GM21526 (cell line): ENCODE results near the gene TMEM116.

ENCODE experiments used
- ATAC-seq: cut with Tn5 transposase; IDR thresholded peaks from one replicate; pipeline ENCODE4 v1.9.1; 2021; ENCODE audit warnings: moderate library complexity; ENCODE audit not compliant: unreplicated experiment, low FRiP score

Gene TMEM116

DNA sequence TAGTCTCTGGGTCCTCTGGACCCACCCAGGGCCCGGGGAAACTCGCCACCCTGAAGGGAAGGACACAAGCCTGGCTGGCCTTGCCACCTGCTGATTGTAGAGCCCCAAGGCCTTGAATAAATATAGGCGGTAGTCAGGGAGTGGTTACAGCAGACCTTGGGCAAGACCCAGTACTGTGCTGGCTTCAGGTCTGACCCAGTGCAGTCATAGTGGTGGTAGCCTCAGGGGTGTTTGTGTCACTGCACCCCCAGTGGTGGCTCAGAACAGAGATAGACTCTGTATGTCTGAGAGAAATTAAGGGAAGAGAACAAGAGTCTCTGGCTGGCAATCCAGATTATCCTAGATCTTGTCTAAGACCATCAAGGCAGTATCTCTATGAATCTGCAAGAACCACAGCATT, 107.5 kb downstream of the TMEM116 start:
- no peak for ATAC-seq

DNA sequence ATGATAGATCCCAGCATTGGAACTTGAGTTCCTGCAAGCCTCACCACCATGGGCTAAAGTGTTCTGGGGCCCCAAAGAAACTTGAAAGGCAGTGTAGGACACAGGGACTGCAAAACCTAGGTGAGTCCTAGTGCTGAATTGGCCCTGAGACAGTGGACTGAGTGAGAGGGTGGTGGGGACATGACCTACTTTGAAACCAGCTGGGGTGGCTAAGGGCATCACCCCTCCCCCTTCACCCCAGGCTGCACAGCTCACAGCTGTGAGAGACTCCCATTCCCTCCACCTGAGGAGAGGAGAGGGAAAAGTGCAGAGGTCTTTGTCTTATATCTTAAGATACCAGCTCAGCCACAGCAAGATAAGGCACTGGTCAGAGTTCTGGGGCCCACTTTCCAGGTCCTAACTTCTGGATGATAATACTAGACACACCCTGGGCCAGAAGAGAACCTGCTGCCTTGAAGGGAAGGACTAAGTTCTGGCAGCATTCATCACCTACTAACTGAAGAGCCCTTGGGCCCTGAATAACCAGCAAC, 108.5 kb downstream of the TMEM116 start:
- ATAC-seq: no peak

DNA sequence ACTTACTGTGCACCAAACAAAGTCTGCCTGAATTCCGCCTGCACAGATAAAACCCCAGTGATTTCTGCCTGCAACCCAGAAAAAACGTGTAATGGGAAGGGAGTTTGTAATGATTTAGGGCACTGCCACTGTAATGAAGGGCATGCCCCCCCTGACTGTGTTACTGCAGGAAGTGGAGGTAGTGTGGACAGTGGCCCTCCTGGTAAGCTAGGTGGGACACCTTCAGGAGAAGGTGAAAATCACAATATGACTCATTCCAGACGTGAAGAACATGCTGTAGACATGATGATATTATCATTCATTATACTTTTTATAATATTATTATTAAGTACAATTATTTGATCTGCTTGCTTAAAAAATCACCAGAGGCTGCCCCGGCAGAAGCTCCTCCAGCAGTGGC, 111.8 kb downstream of the TMEM116 start:
- no peak for ATAC-seq

DNA sequence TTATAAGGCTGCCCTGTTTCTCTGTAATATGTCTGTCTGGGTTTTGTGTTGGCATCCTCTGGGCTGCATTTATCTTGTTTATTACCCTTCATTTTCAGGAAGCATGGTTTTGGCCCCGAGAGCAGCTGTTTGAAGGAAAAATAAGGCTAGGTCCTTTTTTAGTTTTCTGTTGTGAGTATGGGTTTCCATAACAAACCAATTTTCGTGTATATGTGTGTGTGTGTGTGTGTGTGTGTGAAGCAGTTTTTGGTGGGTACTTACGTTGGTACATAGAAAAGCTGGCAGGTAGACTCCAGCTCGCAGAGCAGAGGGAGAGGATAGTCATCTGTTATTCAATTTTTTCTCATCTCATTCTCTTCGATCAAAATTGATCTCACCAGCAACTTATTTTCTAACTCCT, 118.4 kb downstream of the TMEM116 start:
- ATAC-seq: no peak

DNA sequence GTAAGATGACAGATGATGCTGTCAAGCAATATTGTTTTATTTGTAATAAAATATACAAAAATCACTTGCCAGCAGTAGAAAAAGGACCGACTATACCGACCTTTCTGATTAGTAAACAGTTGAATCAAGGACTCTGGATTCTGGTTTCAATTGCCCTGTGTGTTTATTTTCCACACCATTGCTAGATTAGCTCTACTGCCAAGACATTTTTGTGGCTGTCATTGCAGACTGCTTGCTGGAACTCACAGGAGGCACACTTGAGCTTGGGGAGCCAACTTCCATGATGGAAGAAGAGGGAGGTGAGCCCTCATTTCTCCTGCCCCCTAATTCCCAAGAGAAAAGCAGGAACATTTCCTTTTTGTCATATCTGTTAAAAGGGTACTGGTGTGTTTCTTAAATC, 119.7 kb downstream of the TMEM116 start:
- no peak for ATAC-seq

DNA sequence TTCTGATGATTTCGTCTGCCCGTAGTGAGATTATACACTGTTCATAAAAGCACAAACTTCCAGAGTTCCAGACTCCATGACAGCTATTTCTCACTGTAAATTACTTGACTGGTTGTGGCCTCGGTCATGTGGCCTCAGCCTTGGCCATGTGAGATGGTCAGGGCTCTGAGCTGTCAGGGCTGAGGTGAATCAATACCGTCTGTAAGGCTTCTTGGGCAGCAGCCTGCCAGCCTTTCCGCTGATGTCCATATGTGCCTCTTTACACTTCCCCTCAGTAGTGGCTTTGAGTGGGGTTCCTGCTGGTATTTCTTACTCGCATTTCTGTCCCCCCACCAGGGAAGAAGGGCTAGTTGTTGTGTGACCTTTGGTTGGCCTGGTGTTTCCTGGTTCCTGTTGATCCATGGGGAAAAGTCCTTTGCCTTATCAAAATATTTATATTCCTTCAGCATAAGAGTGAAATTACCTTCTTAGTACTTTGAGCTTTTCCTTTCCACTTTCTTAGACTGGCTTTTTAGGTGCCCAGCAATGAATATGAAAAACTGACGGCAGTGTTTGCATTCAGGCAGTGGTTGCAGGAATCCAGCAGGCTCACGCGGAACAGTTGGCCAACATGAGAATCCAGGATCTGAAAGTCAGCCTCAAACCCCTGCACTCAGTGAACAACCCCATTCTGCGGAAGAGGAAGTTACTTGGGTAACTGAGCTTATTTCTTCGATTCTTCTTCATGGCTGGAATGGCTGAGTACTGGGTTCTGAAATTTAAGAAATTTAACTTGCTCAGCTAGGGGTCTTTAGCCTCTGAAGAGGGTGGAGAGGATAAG, 124.8 kb downstream of the TMEM116 start:
- ATAC-seq: no peak

DNA sequence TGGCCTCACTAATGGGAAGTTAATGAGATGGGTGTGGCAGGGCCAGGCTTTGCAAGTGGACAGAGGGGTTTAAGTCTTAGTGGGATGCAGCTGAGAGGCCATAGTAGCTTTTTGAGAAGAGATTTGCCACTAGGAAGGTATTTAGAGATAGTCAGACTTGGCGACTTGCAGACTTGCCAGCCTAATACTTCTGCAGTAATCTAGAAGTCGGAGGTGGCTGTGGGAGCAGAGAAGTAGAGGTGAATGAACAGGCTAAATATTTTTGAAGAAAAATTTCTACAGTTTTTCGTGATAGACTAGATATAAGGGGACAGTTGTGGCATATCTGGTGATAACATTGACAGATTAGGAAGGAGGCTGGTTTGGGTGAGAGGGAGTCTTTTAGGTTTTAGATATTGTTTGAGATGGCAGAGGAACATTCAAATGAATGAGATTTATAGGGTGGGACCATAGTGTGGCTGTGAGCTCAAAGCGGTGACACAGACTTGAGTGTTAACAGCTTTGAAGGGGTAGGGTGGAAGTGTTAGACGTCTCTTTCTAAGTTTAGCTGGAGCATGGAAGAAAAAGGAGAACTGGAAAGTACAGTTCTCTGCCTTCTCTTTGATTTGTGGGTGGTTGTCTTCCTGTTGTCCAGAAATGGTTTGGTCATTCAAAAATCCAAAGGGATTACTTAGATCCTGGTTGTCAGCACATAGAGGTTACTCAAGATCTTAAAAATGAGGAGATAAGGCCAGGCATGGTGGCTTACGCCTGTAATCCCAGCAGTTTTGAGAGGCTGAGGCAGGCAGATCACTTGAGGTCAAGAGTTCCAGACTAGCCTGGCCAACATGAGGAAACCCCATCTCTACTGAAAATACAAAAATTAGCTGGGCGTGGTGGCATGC, 126.1 kb downstream of the TMEM116 start:
- no peak for ATAC-seq

DNA sequence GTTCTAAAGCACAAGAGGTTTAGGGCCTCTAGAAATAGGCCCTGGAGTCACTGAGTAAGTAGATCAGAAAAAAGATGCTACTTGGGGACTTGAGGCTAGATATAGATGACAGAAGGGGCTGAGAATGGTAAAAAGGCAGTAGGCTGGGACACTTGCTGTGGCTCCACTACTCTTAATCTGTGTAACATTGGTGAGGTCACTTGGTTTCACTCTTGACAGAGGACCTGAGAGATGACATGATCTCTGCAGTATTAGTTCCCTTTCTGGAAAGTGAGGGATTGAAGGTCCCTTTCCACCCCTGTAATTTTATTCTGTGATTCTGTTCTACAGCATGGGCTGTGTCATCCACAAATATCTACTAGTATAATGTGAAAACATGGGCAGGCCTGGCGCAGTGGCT, 131.2 kb downstream of the TMEM116 start:
- no peak for ATAC-seq
